H1 (cell line): Measurements from ENCODE around the gene RAD51B. TPM values are rescaled to one million over a fixed set of nuclear protein-coding genes. Genes with fewer than 3 reads are reported as not detected.

Experiments
- CHD7 ChIP-seq: fragments of 300-600 bp; sonication (generic); IDR thresholded peaks from 2 replicates; pipeline ENCODE4 v1.7.1; 2012; ENCODE audit warnings: low read length, moderate library complexity, mild to moderate bottlenecking, inconsistent platforms; ENCODE audit not compliant: insufficient replicate concordance
- ZNF274 ChIP-seq: IDR thresholded peaks from 2 replicates; pipeline ENCODE4 v1.7.0; 2012; ENCODE audit warnings: low read length, borderline replicate concordance; ENCODE audit errors: extremely low read depth
- polyA plus RNA-seq, 7 experiments: library from polyadenylated mRNA; depleted of rRNA in 3 of 7; stranded (reverse) in 5 of 7; unstranded in 2 of 7; fragments of >200 nt in 5 of 7; fragments of 200-250 nt in 2 of 7; gene quantifications; 1 replicate in 5 of 7; 2 replicates in 1 of 7; 4 replicates in 1 of 7; pipeline versions ENCODE4 v1.2.1 to v1.2.3, GENCODE V29; 2011 to 2013; ENCODE audit warnings: missing spikeins in 2 of 7, mixed read lengths in 2 of 7
- total RNA-seq: library from RNA; stranded (reverse); fragmentation: NEBNext Ultra II Directional; extraction: Animal tissue kit (Norgen Biotek cat#: 25700); gene quantifications from 2 replicates; pipeline ENCODE4 v1.2.1, GENCODE V29; 2021

The RAD51B gene
- total and polyA plus RNA-seq, 2 of the 8 experiments (the other 6 are each of a cell fraction or from before 2014, with no cell fraction given), result 3.9 to 14.9 TPM

- no peak for TF ChIP-seq CHD7
- TF ChIP-seq ZNF274, result no peak
- TF ChIP-seq, all 59 proteins: peak for 0
Observed at GRCh38 chr14:68341411-68342212, 522.0 kb downstream of the RAD51B start (continued).
